Cortex of kidney (tissue), 1 donor: ENCODE data around the gene SORCS1.

Experiments
- DNase-seq: peaks from one replicate; lab custom pipeline; 2025; lab: John Stamatoyannopoulos, UW

The SORCS1 gene

DNA sequence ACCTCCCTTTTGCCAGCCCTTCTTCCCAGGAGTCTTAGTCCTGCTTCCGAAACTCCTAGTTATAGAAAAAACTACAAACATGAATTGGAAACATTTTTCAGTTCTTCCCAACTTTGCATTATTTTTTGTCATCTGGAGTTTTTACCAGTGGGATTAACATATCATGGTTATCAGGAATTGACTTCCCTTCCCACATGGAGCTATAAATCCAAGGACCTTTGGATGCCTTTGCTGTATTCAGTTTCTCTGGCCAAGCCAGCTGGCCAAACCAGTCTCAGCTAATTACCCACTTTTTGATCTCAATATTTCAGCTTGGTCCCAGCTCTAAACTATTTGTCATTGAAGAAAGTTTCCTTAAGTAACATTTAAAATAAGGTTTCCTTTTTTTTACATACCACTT, 570.6 kb downstream of the SORCS1 start:
- no peak for DNase-seq

DNA sequence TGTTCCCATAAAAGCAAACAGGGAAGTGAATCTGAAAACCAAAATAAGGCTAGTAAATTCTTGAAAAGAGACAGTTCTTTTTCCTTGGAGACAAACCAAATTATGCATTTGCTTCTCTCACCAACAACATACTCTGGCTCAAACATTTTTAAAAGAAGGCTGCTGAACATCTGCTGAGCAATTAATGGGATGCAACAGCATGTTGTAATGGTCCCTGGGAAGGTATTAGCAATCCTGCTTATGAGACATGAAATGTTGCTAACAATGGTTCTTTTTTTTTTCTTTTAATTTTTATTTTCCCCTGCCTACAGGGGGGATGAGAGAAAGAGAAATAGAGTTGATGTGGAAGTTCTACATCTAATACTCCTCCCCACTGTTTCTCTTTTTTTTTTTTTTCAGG, 572.1 kb downstream of the SORCS1 start:
- DNase-seq, result no peak

DNA sequence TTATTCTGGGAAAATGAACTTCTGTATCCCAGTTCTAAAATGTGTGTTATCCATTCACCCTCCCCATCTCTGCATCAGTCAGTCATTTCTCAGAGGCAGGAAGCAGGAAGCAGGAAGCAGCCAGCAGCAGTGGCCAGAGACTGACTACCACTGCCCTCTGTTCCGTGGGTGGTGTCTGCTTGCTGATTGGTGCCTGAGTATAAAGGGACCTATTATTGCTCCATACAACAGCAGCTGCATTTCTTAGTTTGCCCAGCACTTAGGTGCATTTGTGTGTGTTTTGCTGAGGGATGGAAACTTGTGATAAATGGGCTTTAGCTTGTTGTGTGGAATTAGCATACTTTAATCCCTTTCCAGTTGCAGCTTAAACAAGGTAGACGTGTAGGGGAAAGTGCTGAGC, 582.2 kb downstream of the SORCS1 start:
- DNase-seq, result no peak

DNA sequence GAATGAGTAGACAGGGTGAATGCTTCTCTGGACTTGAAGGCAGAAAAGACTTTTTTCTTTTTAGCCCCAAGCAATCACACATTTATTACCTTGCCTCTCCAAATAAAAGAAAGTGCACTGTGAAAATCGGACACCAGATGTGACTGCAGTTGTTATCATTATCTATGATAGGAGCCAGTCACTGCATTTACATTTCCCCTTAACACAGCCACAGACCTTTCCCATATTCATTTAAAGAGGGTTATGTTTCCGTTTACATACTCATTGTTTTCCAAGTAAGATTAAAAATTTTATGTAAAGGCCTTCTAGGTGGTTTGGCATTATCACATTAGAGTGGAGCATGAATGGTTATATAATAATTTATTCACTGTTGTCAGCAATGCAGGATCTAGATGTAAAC, 586.8 kb downstream of the SORCS1 start:
- DNase-seq, result no peak

DNA sequence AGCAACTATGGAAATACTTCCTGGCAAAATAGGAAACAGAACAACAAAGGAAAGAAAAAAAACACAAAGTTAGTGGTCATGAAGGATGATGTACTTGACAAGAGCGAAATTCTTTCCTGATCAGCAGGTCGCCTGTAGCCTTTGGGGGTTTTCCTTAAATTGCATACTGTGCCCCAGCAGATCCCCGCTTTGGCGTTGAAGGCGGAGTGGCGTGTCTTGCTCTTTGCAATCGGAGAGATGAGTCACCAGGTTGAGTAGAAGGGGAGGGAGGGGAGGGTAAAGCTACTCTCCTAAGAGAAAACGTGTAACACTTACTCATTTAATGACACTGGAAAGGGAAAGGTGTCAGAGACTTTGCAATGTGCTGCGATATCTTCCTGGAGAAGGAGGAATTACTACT, 587.2 kb downstream of the SORCS1 start:
- DNase-seq, result no peak

DNA sequence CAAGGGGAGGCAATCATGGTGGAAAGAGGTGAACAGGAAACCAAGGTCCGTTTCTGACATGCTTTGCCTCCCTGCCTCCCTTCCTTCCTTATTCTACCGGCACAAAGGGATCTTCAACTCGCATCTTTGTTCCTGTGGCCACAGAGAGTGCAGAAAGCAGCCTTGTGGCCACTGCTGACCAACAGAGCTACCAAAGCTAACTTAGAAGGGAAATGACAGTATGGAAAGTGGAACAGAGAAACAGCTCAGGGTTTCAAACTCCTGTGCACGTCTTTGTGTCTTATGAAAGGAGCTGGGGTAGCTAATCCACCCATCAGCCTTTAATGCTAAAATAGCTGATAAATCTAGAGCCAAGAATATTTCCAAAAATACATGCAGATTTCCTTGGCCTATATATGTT, 588.0 kb downstream of the SORCS1 start:
- DNase-seq, result no peak

DNA sequence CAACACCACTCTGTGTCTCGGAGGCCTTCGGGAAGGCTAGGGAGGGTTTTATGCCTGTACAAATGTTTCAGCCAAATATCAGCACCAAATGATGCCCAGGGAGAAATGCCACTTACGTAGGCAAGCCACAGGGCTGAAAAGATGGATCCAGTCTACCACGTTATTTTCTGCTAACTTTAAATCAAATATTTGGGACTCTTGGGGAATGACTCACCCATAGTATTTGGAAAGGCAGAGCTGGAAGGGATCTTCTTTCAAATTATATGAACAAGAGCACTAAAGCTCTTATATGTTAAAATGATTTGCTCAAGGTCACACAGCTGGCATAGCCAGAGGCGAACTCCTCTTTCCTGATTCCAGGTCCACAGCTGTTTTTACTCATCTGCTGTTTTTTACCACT, 591.4 kb downstream of the SORCS1 start:
- no peak for DNase-seq

DNA sequence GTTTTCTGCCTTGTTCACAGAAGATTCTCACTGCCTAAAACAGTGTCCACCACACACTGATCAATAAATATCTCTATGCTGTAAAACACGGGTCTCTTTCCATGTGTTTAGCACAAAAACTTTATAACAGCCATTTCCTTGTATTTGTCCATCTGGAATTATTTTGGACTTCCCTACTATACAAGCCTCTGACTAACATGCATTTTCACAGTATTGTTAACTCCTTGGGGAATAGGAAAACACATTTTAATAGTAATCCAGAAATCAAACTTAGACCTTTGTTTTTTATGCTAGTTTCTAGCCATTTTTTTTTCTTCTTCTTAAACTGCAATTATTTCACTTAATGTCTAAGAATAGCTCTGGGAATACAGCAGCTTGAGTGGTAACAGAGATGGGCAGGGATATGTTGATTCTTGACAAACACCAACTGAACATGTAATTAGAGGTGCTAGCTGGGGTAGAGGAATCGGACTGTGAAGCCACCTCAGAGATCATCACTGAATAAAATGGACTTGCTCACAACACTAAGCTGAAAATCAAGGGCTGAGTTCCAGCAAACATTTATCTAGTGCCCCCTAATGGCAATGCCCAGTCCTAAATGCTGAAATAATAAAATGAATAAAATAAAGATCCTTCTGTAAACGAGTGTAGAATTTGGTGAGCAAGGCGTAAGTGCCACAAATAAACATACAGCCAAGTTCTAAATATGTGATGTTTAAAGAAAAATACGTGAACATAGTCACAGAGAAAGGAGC, 593.1 kb downstream of the SORCS1 start:
- DNase-seq, result no peak

DNA sequence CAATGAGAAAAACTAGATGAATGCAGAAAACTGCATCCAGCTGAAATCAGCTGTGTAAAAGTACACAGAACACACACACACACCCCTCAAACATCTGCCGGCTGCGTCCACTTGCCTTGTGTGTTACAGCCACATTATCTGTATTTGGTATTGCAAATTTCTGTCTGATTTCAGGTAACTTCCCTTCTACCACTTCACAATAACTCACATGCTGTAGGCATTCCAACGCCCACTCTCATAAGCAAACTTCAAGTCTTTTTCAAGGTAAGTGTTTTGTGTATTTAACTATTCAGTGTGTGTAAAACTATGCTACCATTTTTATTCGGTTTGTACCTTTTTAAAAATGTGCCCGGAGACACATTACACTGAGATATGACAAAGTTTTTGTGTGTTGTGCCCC, 594.2 kb downstream of the SORCS1 start:
- DNase-seq, result no peak

DNA sequence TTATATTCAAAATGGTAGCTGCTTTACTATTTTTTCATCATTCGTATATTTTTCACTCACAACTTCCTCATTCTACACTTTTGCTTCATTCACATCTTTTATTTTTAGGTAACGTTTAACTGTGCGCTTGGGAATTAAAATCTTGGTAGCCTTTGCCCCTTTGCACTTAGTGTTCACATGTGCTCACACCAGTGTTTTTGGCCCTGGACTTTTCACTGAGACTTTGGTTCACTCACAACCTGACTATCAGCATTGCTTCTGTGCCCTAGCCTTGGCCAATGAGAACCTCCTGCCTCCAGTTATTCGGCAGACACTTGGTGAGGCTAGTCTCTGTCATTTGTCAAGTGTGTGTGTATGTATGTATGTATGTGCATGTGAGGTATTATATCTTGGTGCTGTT, 596.9 kb downstream of the SORCS1 start:
- no peak for DNase-seq

DNA sequence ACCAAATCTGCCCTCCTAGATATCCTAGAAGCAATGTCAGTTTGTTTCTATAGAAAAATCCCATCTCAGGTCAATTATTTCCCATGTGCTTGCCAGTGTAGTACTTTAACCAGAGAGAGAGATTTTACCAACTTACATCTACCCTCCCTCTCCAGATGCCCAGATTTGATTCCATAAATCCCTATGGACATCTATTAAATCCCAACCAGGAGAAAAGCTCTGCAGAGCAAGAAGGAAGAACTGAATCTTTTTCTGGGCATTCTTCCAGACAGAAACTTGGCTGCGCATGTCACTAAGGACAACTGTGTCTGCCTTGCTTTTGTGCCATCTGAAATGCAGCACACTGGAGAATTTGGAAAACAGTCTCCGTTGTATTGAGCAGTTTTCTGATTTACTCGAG, 597.6 kb downstream of the SORCS1 start:
- DNase-seq, result no peak

DNA sequence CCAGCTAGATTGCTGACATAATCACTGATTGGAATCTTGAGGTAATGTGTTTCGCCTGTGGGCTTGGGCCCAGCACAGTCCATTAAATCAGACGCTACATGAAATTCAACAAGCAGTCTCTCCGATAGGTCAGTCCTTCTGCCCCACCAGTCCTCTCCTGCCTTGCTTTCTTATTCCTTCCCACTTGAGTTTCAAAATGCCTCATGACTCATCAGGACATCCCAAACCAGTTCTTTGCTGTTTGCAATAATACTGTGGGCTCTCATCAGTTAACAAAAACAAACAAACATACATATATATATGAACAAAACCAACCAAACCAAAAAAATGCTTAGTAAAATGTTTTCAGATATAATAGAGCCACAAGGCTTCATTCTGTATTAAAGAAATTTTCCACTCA, 599.0 kb downstream of the SORCS1 start:
- DNase-seq, result no peak

DNA sequence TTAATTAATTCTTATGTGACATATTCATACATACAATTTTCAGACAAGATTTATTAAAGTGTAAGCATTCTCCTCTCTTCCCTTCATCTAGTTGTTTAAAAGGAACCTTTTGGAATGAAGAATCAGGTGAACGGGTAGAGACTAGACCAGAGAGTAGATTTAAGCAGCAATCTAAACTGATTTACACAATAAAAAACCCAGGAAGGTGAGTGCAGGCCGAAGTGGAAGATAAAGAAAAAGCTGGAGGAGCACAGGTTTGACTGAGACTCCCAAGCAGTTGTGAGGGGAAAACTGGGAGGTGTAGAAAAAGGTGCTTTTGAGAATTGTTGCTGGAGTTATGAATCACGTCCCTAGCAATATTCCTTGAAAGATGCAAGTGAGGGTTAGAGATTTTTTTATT, 601.1 kb downstream of the SORCS1 start:
- no peak for DNase-seq

DNA sequence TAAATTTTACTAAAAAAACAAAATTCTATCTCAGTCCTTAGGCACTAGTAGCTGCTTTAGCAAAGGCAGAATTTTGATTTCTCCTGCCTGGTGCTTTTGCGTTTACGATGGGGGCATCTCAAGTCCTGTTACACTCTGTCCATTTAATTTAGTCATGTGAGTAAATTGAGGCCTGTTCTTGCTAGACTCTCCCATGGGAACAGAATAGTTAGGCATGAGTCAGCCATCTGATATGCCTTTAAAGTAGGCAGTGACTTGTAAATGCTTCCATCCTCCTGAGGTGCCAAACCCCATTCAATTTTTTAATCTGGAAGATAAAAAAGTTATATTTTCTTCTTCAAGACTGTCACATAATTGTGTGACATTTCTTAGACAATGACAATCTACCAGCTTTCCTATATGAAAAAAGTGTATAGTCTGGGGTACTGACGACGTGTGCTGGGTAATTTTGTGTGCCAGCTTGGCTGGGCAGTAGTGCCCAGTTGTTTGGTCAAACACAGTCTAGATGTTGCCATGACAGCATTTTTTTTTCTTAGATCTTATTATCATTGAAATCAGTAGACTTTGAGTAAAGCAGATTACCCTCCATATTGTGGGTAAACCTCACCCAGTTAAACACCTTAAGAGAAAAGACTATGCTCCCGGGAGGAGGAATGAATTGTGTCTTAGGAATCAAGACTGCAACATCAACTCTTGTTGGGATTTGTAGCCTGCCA, 603.4 kb downstream of the SORCS1 start:
- DNase-seq, result no peak

DNA sequence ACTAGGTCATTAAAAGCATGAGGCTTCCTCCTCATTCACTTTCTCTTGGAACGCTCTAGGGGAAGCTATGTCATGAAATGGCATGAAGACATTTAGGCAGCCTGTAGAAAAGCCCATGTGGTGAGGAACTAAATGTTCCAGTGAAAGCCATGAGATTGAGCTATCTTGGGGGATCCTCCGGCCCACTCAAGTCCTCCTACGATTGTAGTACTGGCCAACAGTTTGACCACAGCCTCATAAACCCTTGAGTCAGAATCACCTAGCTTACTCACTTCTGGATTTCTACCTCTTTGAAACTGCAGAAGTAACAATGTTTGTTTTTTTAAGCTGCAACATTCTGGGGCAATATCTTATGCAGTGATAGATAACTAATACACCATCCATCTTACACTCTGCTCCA, 605.1 kb downstream of the SORCS1 start:
- DNase-seq, result no peak

DNA sequence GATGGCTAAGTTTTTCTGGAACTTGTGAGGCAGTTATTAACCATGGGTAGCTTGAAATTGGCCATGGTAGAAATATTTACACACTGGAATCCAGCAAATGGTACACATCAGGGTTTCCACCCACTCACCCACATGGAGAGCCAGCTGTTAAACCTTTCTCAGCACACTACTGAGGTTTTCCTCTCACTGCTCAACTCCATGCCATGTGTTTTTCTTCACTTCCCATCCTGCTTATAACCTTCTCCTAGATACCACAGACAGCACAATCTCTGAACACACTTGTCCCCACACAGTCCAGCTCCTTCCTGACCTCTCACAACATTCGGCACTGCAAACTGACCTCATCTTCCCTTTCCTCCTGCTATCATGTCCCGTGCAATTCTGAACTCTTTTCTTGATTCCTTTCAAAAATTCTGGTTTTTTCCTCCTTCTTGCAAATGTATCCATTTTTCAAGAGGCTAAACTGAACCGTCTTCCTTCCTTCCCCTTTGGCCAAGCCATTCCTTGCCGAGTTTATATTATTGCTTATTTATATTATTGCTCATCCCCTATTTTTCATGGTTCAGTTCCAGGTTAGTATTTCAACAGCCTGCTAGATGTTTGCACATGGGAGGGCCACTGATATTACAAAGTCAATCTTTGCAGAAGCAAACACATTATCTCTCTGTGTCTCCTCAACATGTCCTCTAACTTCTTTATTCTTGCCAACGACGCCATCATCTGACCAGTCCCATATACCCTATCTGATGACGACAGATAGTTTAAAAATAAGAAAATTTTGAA, 606.4 kb downstream of the SORCS1 start:
- DNase-seq, result no peak

DNA sequence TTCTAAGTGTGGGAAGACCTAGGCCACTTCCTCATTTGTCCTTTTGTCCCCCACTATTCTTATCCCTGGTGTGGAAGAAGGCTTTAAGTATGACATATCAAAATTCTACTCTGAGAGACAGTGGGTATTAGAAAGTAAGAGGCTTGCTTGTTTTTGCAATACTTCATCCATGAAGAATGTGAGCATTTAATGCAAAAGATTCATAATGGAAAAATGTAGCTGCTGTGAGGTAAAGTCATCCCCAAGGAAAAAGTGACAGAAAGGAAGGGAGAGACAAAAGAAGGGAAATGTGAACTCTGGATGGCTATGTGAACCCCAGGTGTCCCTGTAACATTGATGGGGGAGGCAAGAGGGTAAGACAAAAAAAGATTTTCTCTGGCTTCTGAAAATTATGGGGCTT, 607.5 kb downstream of the SORCS1 start:
- no peak for DNase-seq

DNA sequence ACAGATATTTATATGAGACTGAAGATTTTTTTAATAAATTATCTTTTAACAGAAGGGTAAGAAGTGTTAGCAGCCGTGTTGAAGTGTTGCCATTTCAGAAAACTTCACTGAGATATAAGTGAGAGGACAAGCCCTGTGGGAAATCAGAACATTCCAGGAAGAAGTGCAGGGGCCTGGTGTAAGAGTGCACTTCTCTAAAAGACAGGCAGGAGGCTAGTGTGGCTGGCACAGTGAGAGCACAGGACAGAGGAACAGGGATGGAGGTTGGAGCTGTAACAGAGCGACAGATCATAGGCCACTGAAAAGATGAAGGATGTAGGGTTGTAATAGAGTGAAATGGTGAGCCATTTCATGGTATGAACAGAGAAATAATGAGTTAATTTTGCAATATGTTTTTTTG, 608.9 kb downstream of the SORCS1 start:
- DNase-seq, result no peak

DNA sequence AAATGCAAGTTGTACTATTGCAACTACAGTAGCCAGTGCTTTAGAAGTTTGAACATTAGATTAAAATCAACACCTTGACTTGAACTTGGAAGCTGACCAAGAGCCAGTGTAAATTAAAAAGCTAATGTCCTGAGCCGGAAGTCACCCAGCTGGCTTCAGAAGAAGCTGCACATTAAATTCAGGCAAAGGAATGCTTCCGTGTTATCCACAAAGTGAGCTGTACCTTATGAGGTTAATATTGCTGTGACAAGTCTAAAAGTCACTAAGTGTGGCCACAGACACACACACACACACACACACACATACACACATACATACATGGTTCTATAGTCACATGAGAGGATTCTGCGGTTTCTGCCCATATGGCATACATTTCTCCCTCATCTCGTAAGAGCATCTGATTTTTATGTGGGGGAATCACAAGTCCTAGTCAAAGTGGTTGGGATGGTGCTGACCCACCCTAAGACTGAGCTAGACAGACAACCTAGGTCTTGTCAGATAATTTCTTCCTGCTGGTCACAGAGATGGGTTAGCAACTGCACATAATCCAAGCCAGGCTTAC, 612.9 kb downstream of the SORCS1 start:
- no peak for DNase-seq

DNA sequence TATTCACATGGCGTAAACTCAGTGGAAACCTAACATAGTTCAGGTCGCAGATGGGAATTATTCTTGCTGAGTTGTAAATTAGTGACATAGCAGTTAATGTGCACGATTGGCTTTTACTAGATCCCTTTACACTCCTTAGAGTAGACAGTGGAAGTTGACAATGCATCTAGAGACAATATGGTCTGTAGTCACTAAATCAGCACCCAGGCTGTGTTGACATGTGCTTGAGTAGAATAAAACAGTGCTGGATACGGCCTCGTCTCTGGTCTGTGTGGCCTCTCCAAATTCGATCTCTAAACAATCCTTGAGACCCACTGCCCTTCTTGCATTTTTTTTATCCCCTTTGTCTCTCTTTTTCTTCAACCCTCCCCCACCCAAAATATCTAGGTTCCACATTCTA, 615.7 kb downstream of the SORCS1 start:
- no peak for DNase-seq

DNA sequence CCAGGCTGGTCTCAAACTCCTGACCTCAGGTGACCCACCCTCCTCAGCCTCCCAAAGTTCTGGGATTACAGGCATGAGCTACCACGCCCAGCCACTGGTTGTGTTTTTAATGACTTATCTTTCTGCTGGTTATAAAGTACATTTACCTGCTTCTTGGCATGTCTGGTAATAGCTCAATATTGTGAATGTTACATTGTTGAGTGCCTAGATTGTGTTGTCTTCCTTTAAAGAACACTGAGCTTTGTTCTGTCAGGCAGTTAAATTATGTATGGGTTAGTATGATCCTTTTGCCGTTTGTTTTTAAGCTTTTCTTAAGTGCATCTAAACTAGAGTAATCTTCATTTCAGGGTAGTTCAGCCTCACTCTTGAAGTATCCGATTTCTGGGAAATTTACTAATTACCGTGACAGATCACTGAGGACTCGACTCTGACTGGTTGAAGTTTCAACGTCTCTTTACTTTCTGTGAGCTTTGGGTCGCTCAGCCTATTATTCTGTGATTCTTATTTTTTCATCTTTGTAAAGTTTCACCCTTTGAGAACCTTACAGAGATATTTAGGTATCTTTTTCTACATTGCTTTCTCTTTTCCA, 617.4 kb downstream of the SORCS1 start:
- no peak for DNase-seq

DNA sequence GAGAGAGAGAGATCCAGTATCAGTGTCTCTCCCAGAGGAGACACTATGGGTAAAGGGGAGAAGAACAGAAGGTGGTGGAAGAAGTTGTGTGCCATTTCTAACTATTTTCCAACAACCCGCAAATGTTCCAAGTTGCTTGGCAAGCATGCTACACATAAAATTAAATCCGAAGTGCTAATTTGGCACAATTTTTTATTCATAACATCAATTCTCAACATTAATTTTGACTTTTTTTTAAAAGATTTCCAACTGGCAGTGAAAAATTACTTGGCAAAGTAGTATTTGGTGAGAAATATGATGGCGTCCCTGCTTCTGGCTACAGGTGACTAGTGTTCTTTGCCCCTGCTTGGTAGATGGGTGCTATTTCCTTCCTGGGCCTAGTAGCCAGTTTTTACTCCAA, 622.0 kb downstream of the SORCS1 start:
- no peak for DNase-seq
